KBM-7 (cell line): ENCODE results near the gene APBB3.

Experiments
- DNase-seq: peaks from one replicate; pipeline ENCODE4 v3.0.0-alpha.2; 2015
- in situ Hi-C: fragments of 300-500 bp; cut with MboI; formaldehyde crosslinking; loops from 2 replicates; pipeline ENCODE4 v1.14.3; 2020; ENCODE audit warnings: low sequenced_read_pairs, low pct_unique_long_range_greater_than_20kb, mixed read lengths

APBB3 gene

GRCh38 chr5:140558542-140558941 lies 5.9 kb downstream of the APBB3 start:
- DNase-seq: no peak
- in situ Hi-C loops: no loop called here

DNA sequence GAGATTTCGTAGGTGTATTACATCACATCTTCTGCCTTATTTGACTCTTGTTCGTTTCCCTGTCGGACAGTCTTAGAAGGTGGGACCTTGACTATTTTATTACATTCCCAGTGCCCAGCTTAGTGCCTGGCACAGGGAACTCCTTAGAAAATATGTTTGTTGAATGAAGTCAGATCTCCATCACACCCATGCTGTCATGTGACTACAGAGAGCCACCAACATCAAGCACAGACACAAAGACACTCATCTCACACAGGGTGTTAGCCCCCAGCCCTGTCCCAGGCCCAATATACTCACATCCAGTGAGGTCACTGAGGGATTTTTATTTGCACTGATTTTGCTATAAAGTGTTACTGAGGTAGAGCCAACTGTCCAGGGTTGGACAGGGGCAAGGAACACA lies 6.4 kb downstream of the APBB3 start:
- in situ Hi-C loops: no loop called here
- DNase-seq: no peak

DNA sequence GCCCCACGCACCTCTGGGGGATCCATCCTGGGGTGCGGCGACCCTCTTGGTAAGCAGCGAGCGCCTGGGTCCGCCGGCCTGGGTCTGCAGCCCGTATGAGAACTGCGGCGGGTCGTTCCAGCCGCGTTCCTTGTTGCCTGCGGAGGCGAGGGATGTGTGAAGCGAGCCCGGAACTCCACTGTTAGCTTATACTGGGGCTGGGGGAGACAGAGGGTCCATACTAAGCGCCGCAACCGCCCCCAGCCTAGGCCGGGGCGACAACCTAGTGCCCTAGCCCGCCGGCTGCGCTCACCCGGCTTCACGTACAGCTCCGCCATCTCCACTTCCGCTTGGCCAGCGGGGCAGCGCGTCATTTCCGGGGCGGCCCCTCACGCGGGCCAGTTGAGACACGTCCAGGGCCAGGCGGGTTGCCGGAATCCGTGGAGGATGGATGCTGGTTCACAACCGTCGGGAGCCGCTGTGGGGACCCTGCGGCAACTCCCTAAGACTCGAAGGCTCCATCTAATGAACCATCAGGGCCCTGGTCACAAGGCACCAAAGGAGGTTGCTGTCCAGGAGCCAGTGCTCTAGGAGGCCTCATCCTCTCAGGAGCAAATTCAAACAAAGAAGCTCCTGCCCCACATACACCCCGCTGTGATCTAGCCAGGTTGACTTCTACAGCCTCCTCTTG lies 7.1 kb downstream of the APBB3 start, which contains the start of gene SRA1:
Gene SRA1 (minus strand): TSS at position 338 of the 670 bp plus-strand sequence. CDS start 21 bp downstream, at position 317.
- in situ Hi-C loops: no loop called here
- DNase-seq: peak; percentile 95

DNA sequence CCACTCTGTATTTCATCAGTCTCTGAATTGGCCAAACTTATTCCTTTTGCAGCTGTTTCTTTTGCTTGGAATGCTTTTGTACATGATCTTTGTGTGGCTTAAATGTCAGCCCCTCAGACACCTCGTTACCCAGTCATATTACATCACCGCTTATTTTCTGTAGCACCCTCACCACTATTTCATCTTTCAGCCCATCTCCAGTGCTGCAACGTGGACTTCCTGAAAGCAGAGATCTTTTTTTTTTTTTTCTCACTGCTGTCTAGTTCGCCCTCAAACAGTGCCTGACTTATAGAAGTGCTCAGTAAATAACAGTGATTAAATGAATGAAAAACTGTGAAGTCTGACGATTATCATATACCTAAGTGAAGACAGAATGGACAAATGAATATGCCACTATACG lies 8.0 kb downstream of the APBB3 start:
- DNase-seq: peak; percentile 67
- in situ Hi-C loops: no loop called here

- in situ Hi-C loops: no loop called here
- DNase-seq: no peak
Observed at GRCh38 chr5:140555747-140556312, 8.6 kb downstream of the APBB3 start.

DNA sequence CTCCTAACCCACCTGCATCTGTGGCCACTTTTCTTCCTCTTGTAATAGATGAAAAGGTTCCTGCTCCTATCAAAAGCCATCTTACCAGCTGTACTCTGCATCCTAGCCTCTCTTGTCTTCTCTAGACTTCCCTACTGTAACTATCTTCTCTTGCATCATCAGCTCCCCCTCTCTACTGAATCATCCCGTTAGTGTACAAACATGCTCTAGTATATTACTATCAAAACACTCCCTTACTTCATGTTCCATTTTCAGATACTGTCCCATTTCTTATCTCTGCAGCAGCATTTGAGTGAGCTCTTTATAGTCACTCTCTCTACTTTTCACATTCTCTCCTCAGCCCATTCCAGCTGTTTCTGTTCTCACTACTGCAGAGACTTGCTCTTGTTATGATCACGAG lies 9.9 kb downstream of the APBB3 start:
- in situ Hi-C loops: no loop called here
- DNase-seq: no peak

- in situ Hi-C loops: no loop called here
- DNase-seq: no peak
Observed at GRCh38 chr5:140553657-140554056, 10.7 kb downstream of the APBB3 start.

DNA sequence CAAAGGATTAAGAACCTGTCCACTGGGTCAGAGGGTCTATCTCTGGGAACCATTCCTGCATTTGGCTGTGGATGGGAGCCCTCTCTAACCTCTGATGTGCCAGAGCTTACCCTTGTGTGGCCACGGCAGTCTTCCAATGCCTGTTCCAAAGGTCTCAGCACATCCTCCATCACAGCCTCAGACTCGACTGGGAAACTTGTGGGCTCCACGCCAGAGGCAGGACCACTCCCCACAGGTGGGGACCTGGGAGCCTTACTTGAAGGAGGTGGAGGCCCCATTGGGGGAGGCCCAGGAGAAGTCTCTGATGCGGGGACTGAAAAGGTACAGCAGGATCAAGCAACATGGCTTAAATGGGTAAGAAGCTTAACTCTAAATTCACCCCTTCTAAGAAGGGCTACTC lies 12.5 kb downstream of the APBB3 start:
- DNase-seq: no peak
- in situ Hi-C loops: no loop called here

DNA sequence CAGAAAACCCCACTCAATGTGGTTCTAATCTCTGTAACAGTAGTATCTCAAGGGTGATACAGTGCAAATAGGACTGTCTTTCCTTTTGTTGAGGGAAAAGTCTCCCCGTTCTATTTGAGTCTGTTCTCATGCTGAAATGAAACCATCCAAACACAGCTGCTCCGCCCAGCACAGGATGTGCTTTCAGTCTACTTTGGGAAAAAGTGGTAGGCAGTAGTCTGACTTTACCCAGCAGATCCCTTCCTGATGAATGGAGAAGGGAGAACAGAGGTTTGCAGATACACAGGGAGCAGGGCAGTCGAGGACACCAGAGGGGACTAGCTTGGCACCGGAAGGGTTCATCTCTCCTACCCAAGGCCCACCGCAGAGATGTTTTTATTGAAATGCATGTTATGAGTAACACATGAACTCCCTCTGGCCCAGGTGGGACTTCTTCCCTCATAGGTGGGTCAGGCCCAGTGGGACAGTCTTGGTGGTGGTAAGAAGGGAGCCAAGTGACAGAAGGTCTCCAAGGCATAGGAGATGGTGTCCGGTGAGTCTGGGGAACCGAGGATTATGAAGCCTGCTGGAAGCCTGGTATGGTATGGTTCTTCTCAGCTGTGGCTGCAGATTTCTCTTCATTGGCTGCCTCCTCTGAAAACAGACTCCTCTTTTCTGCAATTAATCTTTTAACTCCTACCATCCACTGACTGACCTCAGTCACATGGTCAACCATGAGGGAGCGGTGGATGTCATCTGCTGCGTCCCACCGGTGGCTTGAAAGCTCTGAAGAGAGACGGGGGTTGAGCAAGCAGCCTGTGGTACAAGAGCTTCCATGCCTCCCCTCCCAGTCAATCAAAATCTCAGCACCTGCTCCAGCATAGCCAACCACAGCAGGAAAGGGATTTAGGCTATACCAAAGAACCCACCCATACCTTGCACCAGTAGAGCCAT lies 14.0 kb downstream of the APBB3 start:
- in situ Hi-C loops: no loop called here
- no peak for DNase-seq

DNA sequence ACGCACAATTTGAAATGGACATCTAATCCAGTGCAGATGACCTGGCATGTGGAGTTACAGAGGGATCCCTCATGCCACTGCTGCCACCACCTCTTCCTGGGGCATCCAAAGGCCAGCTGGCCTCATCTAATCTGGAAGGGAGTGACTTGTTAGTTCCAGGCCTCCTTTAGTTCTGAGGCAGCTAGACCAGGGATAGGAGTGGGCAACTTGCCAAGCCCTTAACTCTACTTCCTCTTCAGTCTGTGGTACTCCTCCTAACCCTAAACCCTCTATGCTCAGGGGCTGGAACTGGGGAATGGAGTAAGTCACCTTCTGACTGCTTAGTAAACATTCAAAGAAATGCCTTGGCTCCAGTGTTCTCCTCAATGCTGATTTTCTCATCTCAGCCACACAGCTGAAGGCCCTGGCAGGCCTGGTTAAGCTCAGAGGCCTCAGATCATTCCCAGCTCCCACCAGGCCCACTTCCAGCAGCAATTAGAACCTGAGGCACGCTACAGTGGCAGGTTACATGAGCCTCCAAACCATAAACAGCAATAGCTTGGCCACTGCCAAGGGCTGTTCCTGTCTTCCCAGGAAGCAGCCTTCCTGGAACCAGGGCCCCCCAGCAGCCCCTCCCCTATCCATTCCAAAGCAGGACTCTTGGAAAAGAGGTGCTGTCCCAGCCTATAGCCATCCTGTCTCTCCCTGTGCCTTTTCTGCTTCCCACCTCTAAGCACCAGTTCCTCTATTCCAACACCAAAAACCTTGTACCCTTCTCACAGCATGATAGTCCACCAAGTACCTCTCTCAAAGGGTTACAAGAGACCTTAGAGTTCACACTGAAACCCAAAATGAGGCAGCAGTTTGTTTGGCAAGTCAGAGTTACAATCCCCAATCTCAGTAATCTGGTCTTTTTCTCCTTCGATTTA lies 14.9 kb downstream of the APBB3 start:
- peak; percentile 82 for DNase-seq
- in situ Hi-C loops: no loop called here

GRCh38 chr5:140548791-140549190 lies 15.6 kb downstream of the APBB3 start:
- no peak for DNase-seq
- in situ Hi-C loops: no loop called here

- in situ Hi-C loops: no loop called here
- no peak for DNase-seq
Observed at GRCh38 chr5:140548300-140548688, 16.1 kb downstream of the APBB3 start.

- in situ Hi-C loops: no loop called here
- DNase-seq: no peak
Observed at GRCh38 chr5:140547508-140548299, 16.7 kb downstream of the APBB3 start, which contains the start of gene EIF4EBP3. TSS of gene EIF4EBP3 (plus strand) at chr5:140547662. CDS start at chr5:140547738, 76 bp downstream.

DNA sequence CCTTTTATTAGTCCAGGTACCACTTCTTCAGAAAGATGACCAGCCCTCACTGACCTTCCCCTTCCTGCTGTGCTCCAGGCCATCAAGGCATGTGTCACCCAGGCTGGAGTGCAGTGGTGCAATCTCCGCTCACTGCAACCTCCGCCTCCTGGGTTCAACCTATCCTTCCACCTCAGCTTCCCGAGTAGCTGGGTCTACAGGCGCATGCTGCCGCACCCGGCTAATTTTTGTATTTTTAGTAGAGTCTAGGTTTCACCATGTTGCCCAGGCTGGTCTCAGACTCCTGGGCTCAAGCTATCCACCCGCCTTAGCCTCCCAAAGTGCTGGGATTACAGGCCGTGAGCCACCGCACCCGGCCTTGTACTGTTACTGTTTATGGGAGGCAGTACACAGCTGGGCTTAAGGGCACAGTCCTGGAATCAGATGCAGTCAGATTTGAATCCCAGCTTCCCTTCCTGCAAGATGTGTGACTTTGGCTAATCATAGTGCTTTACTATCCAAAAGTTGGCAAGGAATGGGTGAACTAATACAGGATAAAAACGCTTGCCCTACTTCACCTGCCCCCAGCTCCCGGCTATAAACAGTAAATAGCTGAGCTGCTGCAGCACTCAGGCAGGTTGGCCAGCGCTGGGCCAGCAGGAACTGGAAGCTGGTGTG lies 17.4 kb downstream of the APBB3 start:
- DNase-seq: no peak
- in situ Hi-C loops: no loop called here

DNA sequence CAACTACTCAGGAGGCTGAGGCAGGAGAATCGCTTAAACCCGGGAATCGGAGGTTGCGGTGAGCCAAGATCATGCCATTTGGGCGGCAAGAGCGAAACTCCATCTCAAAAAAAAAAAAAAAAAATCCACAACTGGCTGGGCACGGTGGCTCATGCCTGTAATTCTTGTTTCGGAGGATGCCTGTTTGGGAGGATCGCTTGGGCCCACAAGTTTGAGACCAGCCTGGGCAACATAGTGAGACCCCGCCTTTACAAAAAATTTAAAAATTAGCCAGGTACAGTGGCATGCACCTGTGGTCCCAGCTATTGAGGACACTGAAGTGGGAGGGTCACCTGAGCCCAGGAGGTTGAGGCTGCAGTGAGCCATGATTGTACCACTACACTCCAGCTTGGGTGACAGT lies 18.8 kb downstream of the APBB3 start:
- DNase-seq: no peak
- in situ Hi-C loops: no loop called here

DNA sequence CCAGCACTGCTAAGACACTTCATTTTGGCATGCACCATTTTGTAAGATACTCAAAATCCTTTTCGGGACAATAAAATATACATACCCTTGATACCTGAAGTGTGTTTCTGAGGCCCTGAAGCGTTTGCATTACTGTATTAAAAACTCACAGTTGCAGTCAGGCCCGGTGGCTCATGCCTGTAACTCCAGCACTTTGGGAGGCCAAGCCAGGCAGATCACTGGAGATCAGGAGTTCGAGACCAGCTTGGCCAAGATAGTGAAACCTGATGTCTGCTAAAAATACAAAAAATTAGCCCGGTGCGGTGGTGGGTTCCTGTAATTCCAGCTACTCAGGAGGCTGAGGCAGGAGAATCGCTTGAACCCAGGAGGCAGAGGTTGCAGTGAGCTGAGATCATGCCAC lies 19.4 kb downstream of the APBB3 start:
- in situ Hi-C loops: no loop called here
- no peak for DNase-seq

GRCh38 chr5:140542972-140543371 lies 21.4 kb downstream of the APBB3 start:
- in situ Hi-C loops: no loop called here
- DNase-seq: no peak

- in situ Hi-C loops: no loop called here
- DNase-seq: no peak
Observed at GRCh38 chr5:140540227-140540626, 24.2 kb downstream of the APBB3 start.
